HCT116 (cell line): ENCODE measurements around the gene CORT. TPM values are rescaled to one million over a fixed set of nuclear protein-coding genes. Genes with fewer than 3 reads are reported as not detected.

Experiments
- ATAC-seq: fragments of 200-7000 bp; cut with Tn5 transposase; 2 replicates; pipeline ENCODE4 v1.9.1; 2020; ENCODE audit warnings: mild to moderate bottlenecking, moderate library complexity
- BruUV-seq: library from RNA; stranded (reverse); fragments of 400-500 nt; replicated peaks from 2 replicates; lab custom pipeline; 2021; lab: Mats Ljungman, UMichigan
- CTCF ChIA-PET: fragments of 300-600 bp; sonication (Branson Sonifier 250); formaldehyde crosslinking; loops from one replicate; lab custom pipeline; 2021; ENCODE audit warnings: antibody characterized with exemption; lab: Charles Lee
- POLR2A ChIA-PET: fragments of 300-600, 350-600 bp; sonication (Branson Sonifier 250); formaldehyde crosslinking; loops from one replicate; lab custom pipeline; 2021; ENCODE audit warnings: antibody characterized with exemption; lab: Charles Lee
- RAD21 ChIA-PET, 2 experiments: fragments of 300-600 bp; sonication (Branson Sonifier 250); formaldehyde crosslinking; loops; one replicate each; lab custom pipeline; 2023; ENCODE audit warnings: low total read pairs in 2 of 2; ENCODE audit not compliant: uncharacterized antibody in 2 of 2, unreplicated experiment in 2 of 2, low non-redundant PET in 1 of 2; lab: Charles Lee
- DNase-seq: peaks from one replicate; pipeline ENCODE4 v3.0.0-alpha.2; 2010; ENCODE audit warnings: low read depth, low spot score
- H2AFZ ChIP-seq: fragments of 200-600 bp; shearing (Covaris generic), sonication (generic); 2 replicates; pipeline ENCODE4 v1.6.1; 2017; ENCODE audit warnings: low read depth, mixed run types, mixed read lengths, antibody characterized with exemption, low read length; ENCODE audit not compliant: poor library complexity, severe bottlenecking
- H3K27ac ChIP-seq: 2 replicates; pipeline ENCODE4 v1.5.1; 2012; ENCODE audit warnings: low read depth, low read length
- H3K27me3 ChIP-seq: fragments of 200-600 bp; sonication (generic); 2 replicates; pipeline ENCODE4 v1.6.1; 2016; ENCODE audit warnings: mixed run types, low read length, mixed read lengths; ENCODE audit not compliant: insufficient read depth
- H3K36me3 ChIP-seq, 2 experiments: fragments of 200-500 bp in 1 of 2; fragments of 200-600 bp in 1 of 2; sonication (Bioruptor generic) in 1 of 2; sonication (generic) in 1 of 2; 2 replicates each; pipeline versions ENCODE4 v1.5.1 to v1.6.1; 2014 to 2016; ENCODE audit warnings: low read length in 2 of 2, inconsistent platforms in 1 of 2, mixed read lengths in 1 of 2, mixed run types in 1 of 2; ENCODE audit not compliant: insufficient read depth in 2 of 2, control insufficient read depth in 1 of 2
- H3K4me1 ChIP-seq, 2 experiments: fragments of 200-600 bp in 1 of 2; sonication (generic) in 1 of 2; 2 replicates each; pipeline versions ENCODE4 v1.5.1 to v1.6.1; 2012 to 2017; ENCODE audit warnings: low read length in 2 of 2, inconsistent platforms in 1 of 2, mild to moderate bottlenecking in 1 of 2, mixed read lengths in 1 of 2, mixed run types in 1 of 2, moderate library complexity in 1 of 2; ENCODE audit not compliant: insufficient read depth in 2 of 2, control insufficient read depth in 1 of 2
- H3K4me2 ChIP-seq: fragments of 200-600 bp; sonication (generic); 2 replicates; pipeline ENCODE4 v1.6.1; 2017; ENCODE audit warnings: mixed run types, low read length, mixed read lengths
- H3K4me3 ChIP-seq, 2 experiments: fragments of 200-600 bp in 1 of 2; sonication (generic) in 1 of 2; replicated peaks in 1 of 2; 2 replicates each; pipeline ENCODE4 v1.5.1; 2011 to 2016; ENCODE audit warnings: low read length in 2 of 2, control low read depth in 1 of 2, low read depth in 1 of 2, mild to moderate bottlenecking in 1 of 2, mixed read lengths in 1 of 2, mixed run types in 1 of 2
- H3K79me2 ChIP-seq: fragments of 200-600 bp; sonication (generic); 2 replicates; pipeline ENCODE4 v1.6.1; 2017; ENCODE audit warnings: mild to moderate bottlenecking, mixed run types, low read length, moderate library complexity, mixed read lengths; ENCODE audit not compliant: insufficient read depth
- H3K9ac ChIP-seq: fragments of 200-600 bp; sonication (generic); 2 replicates; pipeline ENCODE4 v1.6.1; 2016; ENCODE audit warnings: low read length, mixed read lengths
- H3K9me2 ChIP-seq: fragments of 200-600 bp; sonication (generic), shearing (Covaris generic); 2 replicates; pipeline ENCODE4 v1.6.1; 2017; ENCODE audit warnings: mixed run types, mild to moderate bottlenecking, moderate library complexity; ENCODE audit not compliant: insufficient read depth
- H3K9me3 ChIP-seq, 2 experiments: fragments of 200-500 bp in 1 of 2; fragments of 200-600 bp in 1 of 2; sonication (Bioruptor generic) in 1 of 2; sonication (generic) in 1 of 2; 2 replicates each; pipeline ENCODE4 v1.6.1; 2014 to 2017; ENCODE audit warnings: low read length in 2 of 2, mixed read lengths in 2 of 2, inconsistent platforms in 1 of 2, low read depth in 1 of 2, mild to moderate bottlenecking in 1 of 2, mixed run types in 1 of 2, moderate library complexity in 1 of 2; ENCODE audit not compliant: control insufficient read depth in 1 of 2, insufficient read depth in 1 of 2
- H4K20me1 ChIP-seq: fragments of 200-600 bp; sonication (generic), shearing (Covaris generic); 2 replicates; pipeline ENCODE4 v1.6.1; 2017; ENCODE audit warnings: mixed run types, mild to moderate bottlenecking, moderate library complexity; ENCODE audit not compliant: insufficient read depth
- CBX3 ChIP-seq: IDR thresholded peaks from 2 replicates; pipeline ENCODE4 v1.6.1; 2012; ENCODE audit warnings: low read depth
- EGR1 ChIP-seq: IDR thresholded peaks from 2 replicates; pipeline ENCODE4 v1.6.1; 2012; ENCODE audit warnings: low read depth
- ELF1 ChIP-seq: IDR thresholded peaks from 2 replicates; pipeline ENCODE4 v1.6.1; 2012; ENCODE audit warnings: low read depth, borderline replicate concordance
- EZH2phosphoT487 ChIP-seq: fragments of 200-600 bp; IDR thresholded peaks from 2 replicates; pipeline ENCODE4 v1.6.1; 2018; ENCODE audit warnings: antibody characterized with exemption, borderline replicate concordance
- POLR2AphosphoS5 ChIP-seq: IDR thresholded peaks from 2 replicates; pipeline ENCODE4 v1.6.1; 2011; ENCODE audit warnings: mild to moderate bottlenecking, low read depth, low read length, moderate library complexity
- RAD21 ChIP-seq: IDR thresholded peaks from 2 replicates; pipeline ENCODE4 v1.6.1; 2012; ENCODE audit warnings: low read depth, mild to moderate bottlenecking
- SP1 ChIP-seq: IDR thresholded peaks from 2 replicates; pipeline ENCODE4 v1.6.1; 2012; ENCODE audit warnings: low read depth
- SRF ChIP-seq: IDR thresholded peaks from 2 replicates; pipeline ENCODE4 v1.6.1; 2012; ENCODE audit warnings: low read depth
- YY1 ChIP-seq: IDR thresholded peaks from 2 replicates; pipeline ENCODE4 v1.6.1; 2011; ENCODE audit warnings: low read length, low read depth, moderate library complexity, mild to moderate bottlenecking; ENCODE audit not compliant: insufficient replicate concordance; ENCODE audit errors: extremely low read depth
- ZFX ChIP-seq: fragments of 450-650 bp; IDR thresholded peaks from 2 replicates; pipeline ENCODE4 v1.6.1; 2017
- ZNF274 ChIP-seq: fragments of 200-500 bp; sonication (Bioruptor generic); IDR thresholded peaks from 2 replicates; pipeline ENCODE4 v1.6.1; 2014; ENCODE audit warnings: mild to moderate bottlenecking, low read depth, low read length, inconsistent platforms
- intact Hi-C: fragments of 100-400 bp; cut with micrococcal nuclease; formaldehyde crosslinking; loops from 2 replicates; pipeline ENCODE4 v1.10.0; 2022
- total RNA-seq: library from RNA; stranded (reverse); gene quantifications from one replicate; pipeline ENCODE4 v1.2.1, GENCODE V29; 2021; ENCODE audit not compliant: unreplicated experiment
- TF ChIP-seq, protein P1 (sequence below): IDR thresholded peaks from 2 replicates; pipeline ENCODE4 v1.6.1; 2012; ENCODE audit warnings: low read depth
- TF ChIP-seq, protein P2 (sequence below): IDR thresholded peaks from 2 replicates; pipeline ENCODE4 v1.6.1; 2012
- TF ChIP-seq, protein P3 (sequence below): IDR thresholded peaks from 2 replicates; pipeline ENCODE4 v1.6.1; 2011; ENCODE audit warnings: mild to moderate bottlenecking, low read length, moderate library complexity; ENCODE audit not compliant: insufficient replicate concordance; ENCODE audit errors: extremely low read depth

CORT gene
- total RNA-seq, 1 experiment from 2014 or later, result 0.84 TPM

DNA sequence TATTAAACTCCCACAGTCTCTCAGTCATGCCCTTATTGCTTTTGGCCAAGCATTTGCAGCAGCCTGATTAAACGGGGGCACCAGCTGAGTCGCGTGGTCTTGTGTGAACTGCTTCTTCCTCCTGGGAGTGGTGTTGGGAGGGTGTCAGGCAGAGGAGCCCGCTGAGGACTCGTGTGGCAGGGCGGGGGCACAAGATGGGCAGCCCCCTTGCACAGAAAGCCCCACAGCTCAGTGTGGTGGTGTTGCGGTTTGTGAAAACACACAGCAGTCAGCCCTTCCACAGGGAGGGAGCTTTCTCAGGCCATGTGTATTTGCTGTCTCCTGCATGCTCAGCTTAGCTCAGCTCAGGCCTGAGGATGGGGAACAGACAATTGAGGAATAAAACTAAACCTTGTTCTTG lies 47.3 kb downstream of the CORT start:
- H2AFZ ChIP-seq, result no peak overlapping the region
- H3K4me2 ChIP-seq, result no peak overlapping the region
- TF ChIP-seq ELF1 (no peak), SRF (no peak), ZNF274 (no peak), ZFX (no peak), RAD21 (no peak), EGR1 (no peak), EZH2phosphoT487 (no peak), POLR2AphosphoS5 (no peak), CBX3 (no peak), SP1 (no peak), YY1 (no peak)
- TF ChIP-seq, protein P1, sequence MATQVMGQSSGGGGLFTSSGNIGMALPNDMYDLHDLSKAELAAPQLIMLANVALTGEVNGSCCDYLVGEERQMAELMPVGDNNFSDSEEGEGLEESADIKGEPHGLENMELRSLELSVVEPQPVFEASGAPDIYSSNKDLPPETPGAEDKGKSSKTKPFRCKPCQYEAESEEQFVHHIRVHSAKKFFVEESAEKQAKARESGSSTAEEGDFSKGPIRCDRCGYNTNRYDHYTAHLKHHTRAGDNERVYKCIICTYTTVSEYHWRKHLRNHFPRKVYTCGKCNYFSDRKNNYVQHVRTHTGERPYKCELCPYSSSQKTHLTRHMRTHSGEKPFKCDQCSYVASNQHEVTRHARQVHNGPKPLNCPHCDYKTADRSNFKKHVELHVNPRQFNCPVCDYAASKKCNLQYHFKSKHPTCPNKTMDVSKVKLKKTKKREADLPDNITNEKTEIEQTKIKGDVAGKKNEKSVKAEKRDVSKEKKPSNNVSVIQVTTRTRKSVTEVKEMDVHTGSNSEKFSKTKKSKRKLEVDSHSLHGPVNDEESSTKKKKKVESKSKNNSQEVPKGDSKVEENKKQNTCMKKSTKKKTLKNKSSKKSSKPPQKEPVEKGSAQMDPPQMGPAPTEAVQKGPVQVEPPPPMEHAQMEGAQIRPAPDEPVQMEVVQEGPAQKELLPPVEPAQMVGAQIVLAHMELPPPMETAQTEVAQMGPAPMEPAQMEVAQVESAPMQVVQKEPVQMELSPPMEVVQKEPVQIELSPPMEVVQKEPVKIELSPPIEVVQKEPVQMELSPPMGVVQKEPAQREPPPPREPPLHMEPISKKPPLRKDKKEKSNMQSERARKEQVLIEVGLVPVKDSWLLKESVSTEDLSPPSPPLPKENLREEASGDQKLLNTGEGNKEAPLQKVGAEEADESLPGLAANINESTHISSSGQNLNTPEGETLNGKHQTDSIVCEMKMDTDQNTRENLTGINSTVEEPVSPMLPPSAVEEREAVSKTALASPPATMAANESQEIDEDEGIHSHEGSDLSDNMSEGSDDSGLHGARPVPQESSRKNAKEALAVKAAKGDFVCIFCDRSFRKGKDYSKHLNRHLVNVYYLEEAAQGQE, result no peak
- TF ChIP-seq, protein P2, sequence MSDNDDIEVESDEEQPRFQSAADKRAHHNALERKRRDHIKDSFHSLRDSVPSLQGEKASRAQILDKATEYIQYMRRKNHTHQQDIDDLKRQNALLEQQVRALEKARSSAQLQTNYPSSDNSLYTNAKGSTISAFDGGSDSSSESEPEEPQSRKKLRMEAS, result no peak
- TF ChIP-seq, protein P3, sequence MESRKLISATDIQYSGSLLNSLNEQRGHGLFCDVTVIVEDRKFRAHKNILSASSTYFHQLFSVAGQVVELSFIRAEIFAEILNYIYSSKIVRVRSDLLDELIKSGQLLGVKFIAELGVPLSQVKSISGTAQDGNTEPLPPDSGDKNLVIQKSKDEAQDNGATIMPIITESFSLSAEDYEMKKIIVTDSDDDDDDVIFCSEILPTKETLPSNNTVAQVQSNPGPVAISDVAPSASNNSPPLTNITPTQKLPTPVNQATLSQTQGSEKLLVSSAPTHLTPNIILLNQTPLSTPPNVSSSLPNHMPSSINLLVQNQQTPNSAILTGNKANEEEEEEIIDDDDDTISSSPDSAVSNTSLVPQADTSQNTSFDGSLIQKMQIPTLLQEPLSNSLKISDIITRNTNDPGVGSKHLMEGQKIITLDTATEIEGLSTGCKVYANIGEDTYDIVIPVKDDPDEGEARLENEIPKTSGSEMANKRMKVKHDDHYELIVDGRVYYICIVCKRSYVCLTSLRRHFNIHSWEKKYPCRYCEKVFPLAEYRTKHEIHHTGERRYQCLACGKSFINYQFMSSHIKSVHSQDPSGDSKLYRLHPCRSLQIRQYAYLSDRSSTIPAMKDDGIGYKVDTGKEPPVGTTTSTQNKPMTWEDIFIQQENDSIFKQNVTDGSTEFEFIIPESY, result no peak
- DNase-seq, result no peak
- BruUV-seq, result no TSS peak
- H3K9me3 ChIP-seq, result no peaks in the 10 kb centered on the region
- ChIA-PET RAD21 (no interaction called here), POLR2A (no interaction called here), CTCF (no interaction called here)
- H3K79me2 ChIP-seq, result peaks cover 88% of the 10 kb centered on the region
- no peak overlapping the region for H3K4me3 ChIP-seq
- no peak overlapping the region for H3K27ac ChIP-seq
- H4K20me1 ChIP-seq, result peaks cover 5% of the 10 kb centered on the region; the same call in 1 of the 2 replicates
- H3K4me1 ChIP-seq, result peaks cover 0 to 8% of the 10 kb centered on the region in 2 experiments; a peak in 3 of 4 replicates
- peaks cover 0 to 7% of the 10 kb centered on the region in 2 experiments; a peak in 1 of 4 replicates for H3K36me3 ChIP-seq
- no peak for ATAC-seq
- H3K27me3 ChIP-seq, result no peaks in the 10 kb centered on the region
- no peak overlapping the region for H3K9ac ChIP-seq
- intact Hi-C loops, result no loop called here
- no peaks in the 10 kb centered on the region for H3K9me2 ChIP-seq
